Esophagus squamous epithelium (tissue), 5 donors: ENCODE results near the gene MFAP4. TPM values are rescaled to one million over a fixed set of nuclear protein-coding genes. Genes with fewer than 3 reads are reported as not detected.

Experiments used
- DNase-seq: peaks from one replicate; lab custom pipeline; 2025; lab: John Stamatoyannopoulos, UW
- H3K27ac ChIP-seq, 4 donors: fragments of 200-600 bp; sonication (generic); one replicate each; pipeline ENCODE4 v1.5.1; 2016 to 2019; ENCODE audit warnings: mild to moderate bottlenecking in 1 of 4
- H3K27me3 ChIP-seq, 4 donors: fragments of 200-600 bp; sonication (generic); 1 replicate in 3 of 4; 2 replicates in 1 of 4; pipeline versions ENCODE4 v1.5.1 to v1.6.0; 2017 to 2021; ENCODE audit warnings: antibody characterized with exemption in 1 of 4
- H3K36me3 ChIP-seq, 3 donors: fragments of 200-600 bp; sonication (generic); one replicate each; pipeline ENCODE4 v1.5.1; 2016 to 2019
- H3K4me1 ChIP-seq, 3 donors: fragments of 200-600 bp; sonication (generic); one replicate each; pipeline ENCODE4 v1.5.1; 2017 to 2019
- H3K4me3 ChIP-seq, 4 donors: fragments of 200-600 bp; sonication (generic); 1 replicate in 3 of 4; 2 replicates in 1 of 4; pipeline ENCODE4 v1.5.1; 2016 to 2019; ENCODE audit warnings: mild to moderate bottlenecking in 2 of 4, moderate library complexity in 1 of 4
- H3K9me3 ChIP-seq, 3 donors: fragments of 200-600 bp; sonication (generic); one replicate each; pipeline ENCODE4 v1.5.1; 2016 to 2019
- CTCF ChIP-seq, 6 experiments: fragments of 450-650 bp in 4 of 6; fragments of 200-600 bp in 2 of 6; sonication (generic) in 2 of 6; IDR thresholded peaks; one replicate each; pipeline ENCODE4 v1.5.1; 2016 to 2019; ENCODE audit warnings: antibody characterized with exemption in 6 of 6, mild to moderate bottlenecking in 4 of 6, moderate library complexity in 4 of 6
- POLR2A ChIP-seq, 4 donors: fragments of 450-650 bp; IDR thresholded peaks; one replicate each; pipeline ENCODE4 v1.6.1; 2017; ENCODE audit warnings: antibody characterized with exemption in 4 of 4, mild to moderate bottlenecking in 4 of 4, moderate library complexity in 3 of 4
- WGBS, 2 donors: methylation state at CpG; one replicate each; pipeline ENCODE4 v1.1.5; 2018; 5-methylcytosine and 5-hydroxymethylcytosine counted together
- intact Hi-C: fragments of 100-400 bp; cut with DNase I; formaldehyde crosslinking; loops from one replicate; pipeline ENCODE4 v1.15.0; 2022
- total RNA-seq, 4 donors: library from RNA; depleted of rRNA; stranded (reverse); fragments of >200 nt; gene quantifications; one replicate each; pipeline ENCODE4 v1.1.0, GENCODE V29; 2016
- donor health status: DM: yes; HTN: yes; CAD: no.

The MFAP4 gene
- total RNA-seq, 4 donors from 2014 or later, result 4.3 to 365 (median 21.6) TPM

- TF ChIP-seq POLR2A (IDR thresholded peaks at IDR 0.05) (no peak), CTCF (IDR thresholded peaks at IDR 0.05) (no peak)
Measured at GRCh38 chr17:19368229-19368628, 18.8 kb downstream of the MFAP4 start.

GRCh38 chr17:19366637-19366972 lies 20.4 kb downstream of the MFAP4 start:
- WGBS, 2 donors, result 75 to 95% methylated on average over 2 to 4 of the region's 5 CpGs
- no peaks in the 10 kb centered on the region for H3K36me3 ChIP-seq
- H3K9me3 ChIP-seq, result no peaks in the 10 kb centered on the region
- no peak overlapping the region for H3K4me3 ChIP-seq
- intact Hi-C loops, result loop anchor here (10.0 kb wide), 1 partner anchor 398 kb away; no protein-coding TSS in a partner anchor
- no peak for DNase-seq
- no peaks in the 10 kb centered on the region for H3K27me3 ChIP-seq
- TF ChIP-seq POLR2A (IDR thresholded peaks at IDR 0.05) (no peak), CTCF (IDR thresholded peaks at IDR 0.05) (no peak)
- H3K4me1 ChIP-seq, result peaks cover 14 to 52% (median 24%) of the 10 kb centered on the region in 3 donors
- no peak overlapping the region for H3K27ac ChIP-seq

More at GRCh38 chr17:19368229-19368628, 18.8 kb downstream of the MFAP4 start:
- Histone ChIP-seq H3K36me3 (no peaks in the 10 kb centered on the region), H3K4me3 (no peak overlapping the region), H3K4me1 (peaks cover under 1 to 46% (median 15%) of the 10 kb centered on the region in 3 donors), H3K27ac (no peak overlapping the region), H3K9me3 (no peaks in the 10 kb centered on the region), H3K27me3 (no peaks in the 10 kb centered on the region)
- intact Hi-C loops, result loop anchor here (10.0 kb wide), 1 partner anchor 397 kb away; no protein-coding TSS in a partner anchor
- WGBS, 2 donors, result 63 to 93% methylated on average over 3 to 4 of the region's 4 CpGs
- DNase-seq, result no peak

DNA sequence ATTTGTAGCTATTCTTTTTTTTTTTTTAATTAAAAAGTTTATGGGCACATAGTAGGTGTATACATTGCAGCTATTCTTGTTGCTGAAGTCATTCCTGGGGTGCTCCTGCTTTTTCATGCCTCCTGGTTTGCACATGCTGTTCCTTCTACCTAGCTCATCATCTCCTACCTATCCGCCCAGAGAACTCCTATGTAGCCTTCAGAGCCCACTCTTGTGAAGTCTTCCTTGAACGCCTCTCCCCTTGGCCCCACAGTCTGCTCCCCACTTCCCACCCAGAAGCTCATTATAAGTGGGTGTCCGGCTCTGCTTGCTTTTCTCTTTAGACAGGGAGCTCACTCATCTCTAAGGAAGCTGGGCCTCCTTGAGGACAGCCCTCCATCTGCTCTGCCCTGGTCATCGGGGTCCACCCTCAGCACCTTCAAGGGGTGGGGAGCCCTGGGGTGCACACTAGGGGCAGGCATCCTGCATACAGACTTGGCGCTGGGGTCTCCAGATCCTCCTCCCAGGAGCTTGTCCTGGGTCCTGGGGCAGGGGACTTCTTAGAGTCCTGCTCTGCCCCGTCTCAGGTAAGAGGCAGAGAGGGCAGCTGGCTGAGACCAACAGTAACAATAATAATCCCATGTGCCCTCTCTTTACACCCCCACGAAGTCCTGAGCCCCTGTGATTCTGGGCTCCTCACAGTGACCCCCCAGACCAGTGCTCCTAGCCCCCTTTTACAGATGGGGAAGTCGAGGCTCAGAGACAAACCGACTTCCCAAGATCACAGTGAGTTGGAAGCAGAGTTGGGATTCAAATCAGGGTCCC lies 21.0 kb downstream of the MFAP4 start:
- TF ChIP-seq CTCF (IDR thresholded peaks at IDR 0.05) (no peak), POLR2A (IDR thresholded peaks at IDR 0.05) (no peak)

DNA sequence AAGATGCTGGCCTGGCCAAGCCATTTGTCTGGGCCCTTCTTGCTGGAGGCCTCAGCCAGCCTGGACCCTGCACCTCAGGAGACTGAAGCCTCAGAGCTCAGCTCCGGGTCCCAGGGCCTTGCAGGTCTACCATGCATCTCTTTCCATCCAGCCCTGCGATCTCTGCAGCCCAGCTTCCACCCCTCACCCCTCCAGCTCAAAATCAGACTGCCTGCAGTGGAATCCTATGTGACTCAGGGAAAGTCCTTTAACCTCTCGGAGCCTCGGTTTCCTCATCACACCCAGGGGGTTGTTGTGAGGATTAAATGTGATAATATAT lies 21.5 kb downstream of the MFAP4 start:
- H3K36me3 ChIP-seq, result no peaks in the 10 kb centered on the region
- DNase-seq, result no peak
- H3K9me3 ChIP-seq, result no peaks in the 10 kb centered on the region
- H3K4me3 ChIP-seq, result no peak overlapping the region
- intact Hi-C loops, result loop anchor here (10.0 kb wide), 1 partner anchor 399 kb away; no protein-coding TSS in a partner anchor
- 80 to 93% methylated on average over 3 to 4 of the region's 4 CpGs for WGBS, 2 donors
- TF ChIP-seq POLR2A (IDR thresholded peaks at IDR 0.05), result no peak
- TF ChIP-seq CTCF (IDR thresholded peaks at IDR 0.05), result no peak
- peaks cover 14 to 45% (median 14%) of the 10 kb centered on the region in 3 donors for H3K4me1 ChIP-seq
- no peak overlapping the region for H3K27ac ChIP-seq
- no peaks in the 10 kb centered on the region for H3K27me3 ChIP-seq

More for the DNA sequence above, 21.0 kb downstream of the MFAP4 start:
- Histone ChIP-seq H3K9me3 (no peaks in the 10 kb centered on the region), H3K4me1 (peaks cover 14 to 51% (median 20%) of the 10 kb centered on the region in 3 donors), H3K27me3 (no peaks in the 10 kb centered on the region), H3K27ac (no peak overlapping the region), H3K36me3 (no peaks in the 10 kb centered on the region), H3K4me3 (no peak overlapping the region)
- DNase-seq, result no peak
- 76 to 89% methylated on average over 6 of the region's 9 CpGs for WGBS, 2 donors
- intact Hi-C loops, result loop anchor here (10.0 kb wide), 1 partner anchor 399 kb away; no protein-coding TSS in a partner anchor
